Forelimb muscle (tissue), 1 donor: ENCODE measurements around the gene OR10A2. TPM values are rescaled to one million over a fixed set of nuclear protein-coding genes. Genes with fewer than 3 reads are reported as not detected.
"Not testable (repeated sequence)": the region's sequence is repeated elsewhere in the genome, so short reads cannot be mapped to it uniquely, and the experiment has no call there.

ENCODE experiments used
- DNase-seq: peaks from one replicate; pipeline ENCODE4 v3.0.0-alpha.2; 2013; ENCODE audit warnings: low read depth
- polyA plus RNA-seq: library from polyadenylated mRNA; unstranded; fragments of 120-200 nt; gene quantifications from one replicate; pipeline ENCODE4 v1.2.1, GENCODE V29; 2013; ENCODE audit not compliant: insufficient read length

The OR10A2 gene
- polyA plus RNA-seq, 1 donor, result 0.05 TPM

DNA sequence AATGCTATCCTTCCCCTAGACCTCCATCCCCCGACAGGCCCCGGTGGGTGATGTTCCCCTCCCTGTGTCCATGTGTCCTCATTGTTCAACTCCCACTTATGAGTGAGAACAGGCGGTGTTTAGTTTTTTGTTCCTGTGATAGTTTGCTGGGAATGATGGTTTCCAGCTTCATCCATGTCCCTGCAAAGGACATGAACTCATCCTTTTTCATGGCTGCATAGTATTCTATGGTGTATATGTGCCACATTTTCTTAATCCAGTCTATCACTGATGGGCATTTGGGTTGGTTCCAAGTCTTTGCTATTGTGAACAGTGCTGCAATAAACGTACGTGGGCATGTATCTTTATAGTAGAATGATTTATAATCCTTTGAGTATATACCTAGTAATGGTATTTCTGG lies 24.9 kb downstream of the OR10A2 start:
- DNase-seq, result not testable (repeated sequence)

DNA sequence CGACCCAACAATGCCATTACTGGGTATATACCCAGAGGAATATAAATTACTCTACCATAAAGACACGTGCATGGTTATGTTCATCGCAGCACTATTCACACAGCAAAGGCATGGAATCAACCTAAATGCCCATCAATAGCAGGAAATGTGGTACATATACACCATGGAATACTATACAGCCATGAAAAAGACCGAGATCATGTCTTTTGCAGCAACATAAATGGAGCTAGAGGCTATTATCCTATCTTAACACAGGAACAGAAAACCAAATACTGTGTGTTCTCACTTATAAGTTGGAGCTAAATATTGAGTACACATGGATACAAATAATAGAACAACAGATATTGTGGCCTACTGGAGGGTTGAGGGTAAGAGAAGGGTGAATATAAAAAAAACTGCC lies 26.0 kb downstream of the OR10A2 start:
- DNase-seq, result no peak

DNA sequence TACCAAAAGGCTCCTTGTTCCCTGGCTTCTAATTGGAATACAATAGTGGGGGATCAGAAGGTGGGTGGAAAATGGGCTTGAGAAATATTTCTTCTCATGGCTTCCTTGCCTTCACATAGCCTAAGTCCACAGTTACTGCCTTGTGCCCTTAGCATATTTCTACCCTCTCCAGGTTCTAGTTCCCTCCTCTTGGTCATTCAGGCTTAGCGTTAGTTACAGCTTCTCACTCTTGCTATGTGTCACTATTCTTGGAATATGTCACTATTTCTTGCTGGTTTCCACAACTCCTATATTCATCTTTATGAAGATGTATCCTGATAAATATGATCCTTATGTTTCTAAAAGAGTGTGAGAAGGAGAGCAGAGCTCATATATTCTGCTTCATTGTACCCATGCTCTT lies 27.0 kb downstream of the OR10A2 start:
- no peak for DNase-seq

DNA sequence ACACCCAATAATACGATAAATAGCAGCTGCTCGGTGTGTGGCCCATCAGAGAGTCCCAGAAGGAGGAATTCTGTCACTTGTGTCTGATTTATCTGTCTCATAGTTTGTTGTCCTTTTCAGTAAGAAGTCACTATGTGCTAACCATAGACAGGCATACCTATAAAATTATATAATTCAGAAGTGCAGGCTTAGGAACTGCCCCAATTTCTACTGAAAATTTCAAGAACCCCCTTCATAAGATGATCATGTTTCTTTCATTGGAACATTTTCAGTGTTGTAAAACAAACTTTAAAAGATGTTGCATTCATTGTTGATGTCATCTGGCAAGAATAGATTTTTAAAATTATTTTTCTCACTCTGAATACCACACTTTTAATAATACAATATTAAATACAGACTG lies 29.5 kb downstream of the OR10A2 start, which contains the start of gene OR2D2:
TSS of gene OR2D2 (minus strand) at position 101 of the 400 bp plus-strand sequence. CDS start at position 101, 0 bp downstream.
- no peak for DNase-seq

DNA sequence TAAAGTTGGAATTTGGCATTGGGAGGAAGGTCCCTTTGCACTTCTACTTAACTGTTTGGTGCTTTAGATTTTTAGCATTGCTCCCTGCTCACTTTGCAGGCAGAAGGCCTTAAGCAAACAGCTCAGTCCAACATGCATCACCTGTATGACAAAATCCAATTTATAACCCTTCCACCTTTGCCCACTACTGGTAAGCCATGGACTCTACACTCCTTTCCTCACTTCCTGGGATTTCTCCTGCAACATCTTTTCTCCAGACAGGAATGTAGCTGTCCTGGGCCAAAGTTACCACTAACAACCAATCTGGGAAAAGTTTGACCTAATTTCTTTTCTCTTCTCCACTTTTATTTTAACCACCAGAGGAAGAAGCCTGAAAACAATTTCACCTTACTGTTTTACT lies 31.2 kb downstream of the OR10A2 start:
- no peak for DNase-seq

DNA sequence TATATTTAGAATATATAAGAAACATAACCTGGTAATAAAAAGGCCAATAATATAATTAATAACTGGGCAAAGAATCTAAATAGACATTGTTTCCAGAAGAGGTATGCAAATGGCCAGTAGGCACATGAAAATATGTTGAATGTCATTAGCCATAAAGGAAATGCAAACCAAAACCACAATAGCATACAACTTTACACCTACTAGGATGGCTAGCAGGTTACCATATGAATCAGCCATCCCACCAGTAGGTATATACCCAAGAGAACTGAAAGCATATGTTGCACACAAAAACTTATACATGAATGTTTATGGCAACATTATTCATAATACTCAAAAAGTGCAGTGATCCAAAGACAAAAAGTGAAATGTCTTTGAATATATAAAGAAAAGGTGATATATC lies 32.2 kb downstream of the OR10A2 start:
- DNase-seq, result no peak

DNA sequence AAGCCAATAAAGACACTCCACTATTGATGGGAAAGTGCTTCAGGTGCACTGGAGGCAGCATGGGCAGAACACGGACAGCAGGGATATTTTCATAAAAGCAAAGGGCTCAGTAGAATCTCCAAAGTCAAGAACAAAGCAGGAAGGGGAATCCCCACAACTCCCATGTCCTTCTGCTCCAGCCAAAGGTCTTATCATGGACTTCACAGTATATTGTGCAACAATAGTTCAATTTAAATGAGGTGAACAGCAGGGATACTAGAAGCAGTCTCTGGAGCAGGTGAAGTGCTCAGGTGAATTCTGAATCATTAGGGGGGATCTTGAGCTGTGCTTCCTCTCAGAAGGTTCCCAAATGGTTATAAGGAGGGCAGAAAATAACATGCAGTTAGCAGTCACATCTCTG lies 36.1 kb downstream of the OR10A2 start:
- DNase-seq, result no peak

DNA sequence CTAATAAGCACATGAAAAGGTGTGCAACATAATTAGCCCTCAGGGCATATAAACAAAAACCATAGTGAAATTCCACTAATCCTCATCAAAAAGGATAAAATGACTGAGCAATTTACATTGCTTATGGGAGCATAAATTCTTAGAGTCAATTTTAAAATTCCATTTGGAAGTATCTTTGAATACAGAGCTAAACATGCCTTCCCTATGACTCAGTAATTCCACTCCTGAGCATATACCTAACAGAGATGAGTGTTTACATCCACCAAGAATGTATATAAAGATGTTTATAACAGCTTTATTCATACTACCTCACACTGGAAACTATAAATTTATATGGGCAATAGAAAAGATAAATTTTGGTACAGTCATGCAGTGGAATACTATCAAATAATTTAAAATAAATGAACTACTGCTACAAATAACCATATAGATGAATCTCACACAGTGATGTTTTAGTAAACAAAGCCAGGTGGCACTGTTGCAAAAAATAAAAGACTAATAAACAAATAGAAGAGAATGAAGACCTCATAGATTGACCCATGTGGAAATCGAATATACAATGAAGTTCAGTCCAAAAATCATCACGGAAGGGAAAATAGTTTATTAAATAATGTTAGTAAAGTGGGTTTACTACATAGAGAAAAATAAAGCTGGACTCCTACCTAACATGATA lies 37.6 kb downstream of the OR10A2 start:
- no peak for DNase-seq

DNA sequence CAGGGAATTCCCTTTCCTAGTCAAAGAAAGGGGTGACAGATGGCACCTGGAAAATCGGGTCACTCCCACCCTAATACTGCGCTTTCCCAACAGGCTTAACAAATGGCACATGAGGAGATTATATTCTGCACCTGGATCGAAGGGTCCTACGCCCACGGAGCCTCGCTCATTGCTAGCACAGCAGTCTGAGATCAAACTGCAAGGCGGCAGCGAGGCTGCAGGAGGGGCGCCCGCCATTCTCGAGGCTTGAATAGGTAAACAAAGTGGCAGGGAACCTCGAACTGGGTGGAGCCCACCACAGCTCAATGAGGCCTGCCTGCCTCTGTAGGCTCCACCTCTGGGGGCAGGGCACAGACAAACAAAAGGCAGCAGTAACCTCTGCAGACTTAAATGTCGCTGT lies 41.9 kb downstream of the OR10A2 start:
- not testable (repeated sequence) for DNase-seq

DNA sequence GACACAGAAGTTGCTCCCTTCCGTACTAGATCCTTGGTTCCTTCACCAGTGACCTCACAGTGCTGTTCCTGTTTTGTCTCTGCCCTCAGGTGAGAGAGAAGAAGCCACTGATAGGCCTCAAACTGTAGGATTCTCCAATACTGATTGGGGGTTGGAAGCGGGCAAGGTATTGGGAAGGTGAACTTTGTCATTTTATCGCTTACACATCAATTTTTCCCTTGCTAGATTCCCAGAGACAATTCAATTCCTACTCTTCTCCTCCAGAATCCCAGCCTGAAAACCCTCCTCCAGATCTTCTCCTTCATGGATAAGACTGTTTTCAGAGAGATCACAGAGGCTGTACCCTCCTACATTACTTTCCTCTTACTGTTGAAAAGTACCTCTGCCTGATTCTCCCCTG lies 48.5 kb downstream of the OR10A2 start:
- no peak for DNase-seq

DNA sequence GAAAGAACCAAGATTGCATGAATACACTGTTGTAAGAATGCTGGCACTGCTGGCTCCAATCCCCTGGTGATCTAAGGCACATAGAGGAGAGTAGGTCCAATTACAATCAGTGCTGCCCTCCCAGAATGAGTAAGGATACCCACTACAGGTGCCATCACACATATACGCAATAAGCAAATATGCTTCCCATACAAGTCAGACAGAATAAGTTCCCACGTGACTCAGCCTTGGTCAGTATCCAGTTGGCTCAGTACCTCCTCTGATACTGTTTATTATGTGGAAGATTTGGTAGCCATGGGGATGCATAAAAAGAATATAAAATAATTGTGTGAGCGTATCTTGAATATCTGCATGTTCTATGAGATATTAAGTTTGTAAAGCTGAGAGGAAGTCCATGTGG lies 49.1 kb downstream of the OR10A2 start:
- no peak for DNase-seq

DNA sequence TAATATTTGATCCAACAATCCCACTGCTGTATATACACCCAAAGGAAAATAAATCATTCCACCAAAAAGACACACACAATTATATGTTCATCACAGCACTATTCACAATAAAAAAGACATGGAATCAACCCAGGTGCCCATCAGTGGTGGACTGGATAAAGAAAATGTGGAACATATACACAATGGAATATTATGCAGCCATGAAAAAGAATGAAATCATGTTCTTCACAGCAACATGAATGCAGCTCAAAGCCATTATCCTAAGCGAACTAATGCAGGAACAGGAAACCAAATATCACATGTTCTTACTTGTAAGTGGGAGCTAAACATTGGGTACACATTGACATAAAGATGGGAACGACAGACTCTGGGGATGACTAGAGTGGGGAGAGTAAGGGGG lies 56.8 kb downstream of the OR10A2 start:
- DNase-seq, result no peak

DNA sequence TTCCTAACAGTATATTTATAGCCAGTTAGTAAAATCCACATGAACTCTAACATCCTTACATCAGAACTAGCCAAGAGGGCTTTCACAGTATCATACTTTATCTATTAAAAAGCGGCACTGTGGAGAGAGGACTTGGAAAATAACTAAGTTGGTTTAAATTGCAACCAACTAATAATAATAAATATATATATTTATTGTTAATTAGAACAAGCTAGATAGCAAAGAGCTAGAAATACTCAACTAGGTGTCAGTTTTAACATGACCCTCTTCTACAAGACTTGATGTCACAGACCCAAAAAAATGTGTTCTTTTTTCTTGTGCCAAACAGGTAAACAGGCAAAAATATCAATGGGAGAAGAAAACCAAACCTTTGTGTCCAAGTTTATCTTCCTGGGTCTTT lies 57.8 kb downstream of the OR10A2 start, which contains the start of gene OR2D3:
TSS of gene OR2D3 (plus strand) at position 301 of the 400 bp plus-strand sequence. CDS start at position 301, 0 bp downstream.
- DNase-seq, result no peak

Other genes with a start within 250 kb of the OR10A2 start
- 33.7 TPM for gene TPP1, start 243.6 kb upstream of the OR10A2 start, polyA plus RNA-seq
- gene DCHS1, start 207.2 kb upstream of the OR10A2 start, polyA plus RNA-seq, result 35.8 TPM
- 62.7 TPM for gene MRPL17, start 179.7 kb upstream of the OR10A2 start, polyA plus RNA-seq
- gene OR2AG2, start 91.1 kb upstream of the OR10A2 start, polyA plus RNA-seq, result not detected
- gene OR2AG1, start 80.0 kb upstream of the OR10A2 start, polyA plus RNA-seq, result 0.04 TPM
- gene OR6A2, start 63.4 kb upstream of the OR10A2 start, polyA plus RNA-seq, result not detected
- gene OR10A5, start 17.4 kb upstream of the OR10A2 start, polyA plus RNA-seq, result not detected
- not detected for gene OR10A4, start 13.6 kb downstream of the OR10A2 start, polyA plus RNA-seq
- gene OR2D2, start 29.4 kb downstream of the OR10A2 start, polyA plus RNA-seq, result not detected
- gene OR2D3, start 57.9 kb downstream of the OR10A2 start, polyA plus RNA-seq, result not detected
- 0.49 TPM for gene ZNF215, start 63.4 kb downstream of the OR10A2 start, polyA plus RNA-seq
- gene ZNF214, start 157.3 kb downstream of the OR10A2 start, polyA plus RNA-seq, result 2.4 TPM
- gene NLRP14, start 157.4 kb downstream of the OR10A2 start, polyA plus RNA-seq, result not detected
- gene RBMXL2, start 225.9 kb downstream of the OR10A2 start, polyA plus RNA-seq, result not detected